Right lobe of liver (tissue), 6 donors: ENCODE results near the gene JKAMP. TPM values are rescaled to one million over a fixed set of nuclear protein-coding genes. Genes with fewer than 3 reads are reported as not detected.
A peak's percentile ranks its signal among the peaks of the same experiment; 100 is the strongest.

Experiments
- ATAC-seq, 4 donors: fragments of 200-7000 bp; cut with Tn5 transposase; one replicate each; pipeline ENCODE4 v1.9.1; 2020; ENCODE audit warnings: mild to moderate bottlenecking in 4 of 4, moderate library complexity in 4 of 4
- DNase-seq, 3 donors: peaks; one replicate each; pipeline ENCODE4 v3.0.0-alpha.2; 2020
- H3K27ac ChIP-seq, 3 donors: fragments of 200-600 bp; one replicate each; pipeline ENCODE4 v1.8.0; 2022
- H3K27me3 ChIP-seq, 2 donors: fragments of 200-600 bp; one replicate each; pipeline ENCODE4 v1.8.0; 2022
- H3K36me3 ChIP-seq, 4 donors: fragments of 200-600 bp; sonication (generic) in 1 of 4; one replicate each; pipeline versions ENCODE4 v1.5.1 to v1.8.0; 2017 to 2022; ENCODE audit warnings: control low read depth in 1 of 4
- H3K4me1 ChIP-seq, 4 donors: fragments of 200-600 bp; sonication (generic) in 1 of 4; one replicate each; pipeline versions ENCODE4 v1.5.1 to v1.8.0; 2017 to 2022; ENCODE audit warnings: control low read depth in 1 of 4
- H3K4me3 ChIP-seq, 3 donors: fragments of 200-600 bp; one replicate each; pipeline ENCODE4 v1.8.0; 2022
- H3K9me3 ChIP-seq, 4 donors: fragments of 200-600 bp; sonication (generic) in 1 of 4; one replicate each; pipeline versions ENCODE4 v1.5.1 to v1.8.0; 2017 to 2022; ENCODE audit warnings: control low read depth in 1 of 4
- POLR2A ChIP-seq: fragments of 450-650 bp; IDR thresholded peaks from one replicate; pipeline ENCODE4 v1.6.1; 2017; ENCODE audit warnings: antibody characterized with exemption, mild to moderate bottlenecking
- WGBS: methylation state at CpG from one replicate; pipeline ENCODE4 v1.1.6; 2018; ENCODE audit warnings: low coverage, low lambda C conversion rate; ENCODE audit not compliant: insufficient coverage; ENCODE audit errors: missing lambda C conversion rate; 5-methylcytosine and 5-hydroxymethylcytosine counted together
- intact Hi-C, 2 donors: fragments of 100-400 bp; cut with DNase I; formaldehyde crosslinking; loops; one replicate each; pipeline versions ENCODE4 v1.11.2 to v1.14.1; 2022
- total RNA-seq, 6 experiments: library from RNA; depleted of rRNA in 2 of 6; stranded (reverse); fragments of >200 nt in 2 of 6; fragmentation: NEBNext Ultra II Directional in 3 of 6; extraction: Animal tissue kit (Norgen Biotek cat#: 25700) in 3 of 6; gene quantifications; one replicate each; pipeline versions ENCODE4 v1.1.0 to v1.2.4, GENCODE V29; 2016 to 2023
- TF ChIP-seq, protein P1 (sequence below), 4 donors: fragments of 200-600 bp in 3 of 4; fragments of 450-650 bp in 1 of 4; IDR thresholded peaks; one replicate each; pipeline versions ENCODE4 v1.5.1 to v1.8.0; 2016 to 2022; ENCODE audit warnings: antibody characterized with exemption in 4 of 4, mild to moderate bottlenecking in 2 of 4
- donor health status: DM: no; HTN: yes; CAD: no.
- donor health status: DM: no; HTN: no; CAD: no.
- donor health status: DM: no; HTN: no; CAD: no.
- donor health status: DM: no; HTN: yes; CAD: no.
- donor health status: DM: no; HTN: yes; CAD: no.

The JKAMP gene
- total RNA-seq, 6 experiments from 2014 or later = 15.3 to 32.3 (median 16.1) TPM

- intact Hi-C loops = no loop called here
- TF ChIP-seq, protein P1, sequence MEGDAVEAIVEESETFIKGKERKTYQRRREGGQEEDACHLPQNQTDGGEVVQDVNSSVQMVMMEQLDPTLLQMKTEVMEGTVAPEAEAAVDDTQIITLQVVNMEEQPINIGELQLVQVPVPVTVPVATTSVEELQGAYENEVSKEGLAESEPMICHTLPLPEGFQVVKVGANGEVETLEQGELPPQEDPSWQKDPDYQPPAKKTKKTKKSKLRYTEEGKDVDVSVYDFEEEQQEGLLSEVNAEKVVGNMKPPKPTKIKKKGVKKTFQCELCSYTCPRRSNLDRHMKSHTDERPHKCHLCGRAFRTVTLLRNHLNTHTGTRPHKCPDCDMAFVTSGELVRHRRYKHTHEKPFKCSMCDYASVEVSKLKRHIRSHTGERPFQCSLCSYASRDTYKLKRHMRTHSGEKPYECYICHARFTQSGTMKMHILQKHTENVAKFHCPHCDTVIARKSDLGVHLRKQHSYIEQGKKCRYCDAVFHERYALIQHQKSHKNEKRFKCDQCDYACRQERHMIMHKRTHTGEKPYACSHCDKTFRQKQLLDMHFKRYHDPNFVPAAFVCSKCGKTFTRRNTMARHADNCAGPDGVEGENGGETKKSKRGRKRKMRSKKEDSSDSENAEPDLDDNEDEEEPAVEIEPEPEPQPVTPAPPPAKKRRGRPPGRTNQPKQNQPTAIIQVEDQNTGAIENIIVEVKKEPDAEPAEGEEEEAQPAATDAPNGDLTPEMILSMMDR (IDR thresholded peaks at IDR 0.05) = peak; percentile 45 to 70 (median 52)
- no peak for TF ChIP-seq POLR2A
- H3K36me3 ChIP-seq = peaks cover 0 to 6% (median 0%) of the 10 kb centered on the region in 4 donors
- H3K27me3 ChIP-seq = no peaks in the 10 kb centered on the region
- H3K4me1 ChIP-seq = no peaks in the 10 kb centered on the region
- no peak overlapping the region for H3K27ac ChIP-seq
- DNase-seq (peak in 1 of 3 donors; percentile 46), ATAC-seq (peak; percentile 84 to 96 (median 86))
- H3K4me3 ChIP-seq = no peak overlapping the region
- H3K9me3 ChIP-seq = no peaks in the 10 kb centered on the region
Observed at GRCh38 chr14:59507063-59507751, 22.9 kb downstream of the JKAMP start.

- 100% methylated on average over 1 of the region's 3 CpGs for WGBS
- no peak overlapping the region for H3K4me3 ChIP-seq
- H3K4me1 ChIP-seq = no peaks in the 10 kb centered on the region
- intact Hi-C loops = no loop called here
- no peaks in the 10 kb centered on the region for H3K9me3 ChIP-seq
- DNase-seq (no peak), ATAC-seq (no peak)
- no peaks in the 10 kb centered on the region for H3K27me3 ChIP-seq
- H3K36me3 ChIP-seq = peaks cover 0 to 6% (median 0%) of the 10 kb centered on the region in 4 donors
- TF ChIP-seq, protein P1 (IDR thresholded peaks at IDR 0.05) = no peak
- TF ChIP-seq POLR2A = no peak
- no peak overlapping the region for H3K27ac ChIP-seq
Observed at GRCh38 chr14:59507752-59508103, 23.4 kb downstream of the JKAMP start.

DNA sequence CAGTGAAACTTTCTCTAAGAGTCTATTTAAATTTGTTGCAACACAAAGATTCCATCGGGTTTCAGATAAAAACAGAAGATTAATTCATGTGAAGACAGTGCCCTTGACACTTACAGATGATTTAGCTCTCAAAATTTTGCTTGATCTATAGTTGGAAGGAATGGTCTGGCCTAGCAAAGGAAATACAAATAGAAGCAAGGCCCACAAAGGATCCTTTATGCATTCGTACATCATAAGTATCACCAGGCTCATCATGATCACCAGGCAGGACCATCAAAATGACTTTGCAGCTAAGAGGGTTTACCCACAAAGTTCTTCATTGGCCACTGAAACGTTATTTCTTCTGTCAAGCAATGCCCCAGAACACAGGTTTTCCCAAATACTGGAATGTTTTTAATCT lies 24.8 kb downstream of the JKAMP start:
- intact Hi-C loops = no loop called here
- WGBS = 66% methylated on average over 3 of the region's 3 CpGs
- Histone ChIP-seq H3K36me3 (peaks cover 0 to 6% (median 0%) of the 10 kb centered on the region in 4 donors), H3K27me3 (no peaks in the 10 kb centered on the region), H3K27ac (no peak overlapping the region), H3K9me3 (no peaks in the 10 kb centered on the region), H3K4me1 (no peaks in the 10 kb centered on the region), H3K4me3 (no peak overlapping the region)
- no peak for ATAC-seq
- TF ChIP-seq POLR2A = no peak
- TF ChIP-seq, protein P1 (IDR thresholded peaks at IDR 0.05) = no peak
- DNase-seq = no peak

- H3K4me3 ChIP-seq = no peak overlapping the region
- H3K36me3 ChIP-seq = peaks cover 0 to under 1% (median 0%) of the 10 kb centered on the region in 4 donors
- TF ChIP-seq POLR2A = no peak
- ATAC-seq (no peak), DNase-seq (no peak)
- H3K27ac ChIP-seq = no peak overlapping the region
- intact Hi-C loops = no loop called here
- H3K9me3 ChIP-seq = no peaks in the 10 kb centered on the region
- no peaks in the 10 kb centered on the region for H3K4me1 ChIP-seq
- 83% methylated on average over 2 of the region's 2 CpGs for WGBS
- H3K27me3 ChIP-seq = no peaks in the 10 kb centered on the region
Observed at GRCh38 chr14:59510001-59510400, 25.7 kb downstream of the JKAMP start.

GRCh38 chr14:59510966-59511365 lies 26.6 kb downstream of the JKAMP start:
- TF ChIP-seq, protein P1 (IDR thresholded peaks at IDR 0.05) = no peak
- TF ChIP-seq POLR2A = no peak
- 45% methylated on average over 3 of the region's 3 CpGs for WGBS
- H3K4me1 ChIP-seq = no peaks in the 10 kb centered on the region
- ATAC-seq (no peak), DNase-seq (no peak)
- no peaks in the 10 kb centered on the region for H3K9me3 ChIP-seq
- intact Hi-C loops = no loop called here
- H3K36me3 ChIP-seq = no peaks in the 10 kb centered on the region
- H3K4me3 ChIP-seq = no peak overlapping the region
- H3K27me3 ChIP-seq = no peaks in the 10 kb centered on the region
- H3K27ac ChIP-seq = no peak overlapping the region
